MM.1S (cell line): Measurements from ENCODE around the gene CTNNA3.

Experiments used
- EZH2 ChIP-seq: fragments of 300-600 bp; sonication (generic); optimal IDR thresholded peaks from 2 replicates; pipeline ENCODE3; 2017; ENCODE audit warnings: low read depth, mild to moderate bottlenecking, antibody characterized with exemption, low read length, mixed read lengths
- TF ChIP-seq, protein P1 (sequence below): fragments of 300-600 bp; sonication (generic); IDR thresholded peaks from 2 replicates; pipeline ENCODE4 v1.5.1; 2016; ENCODE audit warnings: antibody characterized with exemption, low read length, mixed read lengths

- TF ChIP-seq, protein P1, sequence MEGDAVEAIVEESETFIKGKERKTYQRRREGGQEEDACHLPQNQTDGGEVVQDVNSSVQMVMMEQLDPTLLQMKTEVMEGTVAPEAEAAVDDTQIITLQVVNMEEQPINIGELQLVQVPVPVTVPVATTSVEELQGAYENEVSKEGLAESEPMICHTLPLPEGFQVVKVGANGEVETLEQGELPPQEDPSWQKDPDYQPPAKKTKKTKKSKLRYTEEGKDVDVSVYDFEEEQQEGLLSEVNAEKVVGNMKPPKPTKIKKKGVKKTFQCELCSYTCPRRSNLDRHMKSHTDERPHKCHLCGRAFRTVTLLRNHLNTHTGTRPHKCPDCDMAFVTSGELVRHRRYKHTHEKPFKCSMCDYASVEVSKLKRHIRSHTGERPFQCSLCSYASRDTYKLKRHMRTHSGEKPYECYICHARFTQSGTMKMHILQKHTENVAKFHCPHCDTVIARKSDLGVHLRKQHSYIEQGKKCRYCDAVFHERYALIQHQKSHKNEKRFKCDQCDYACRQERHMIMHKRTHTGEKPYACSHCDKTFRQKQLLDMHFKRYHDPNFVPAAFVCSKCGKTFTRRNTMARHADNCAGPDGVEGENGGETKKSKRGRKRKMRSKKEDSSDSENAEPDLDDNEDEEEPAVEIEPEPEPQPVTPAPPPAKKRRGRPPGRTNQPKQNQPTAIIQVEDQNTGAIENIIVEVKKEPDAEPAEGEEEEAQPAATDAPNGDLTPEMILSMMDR = peak; percentile 34
- TF ChIP-seq EZH2 = no peak
Observed at GRCh38 chr10:65968871-65969270, 1727.1 kb downstream of the CTNNA3 start.
